ENCODE data around the gene SFTPA1. TPM values are rescaled to one million over a fixed set of nuclear protein-coding genes. Genes with fewer than 3 reads are reported as not detected.

Gene SFTPA1
- total and polyA plus RNA-seq, 9 of the 15 experiments (the other 6 are each of a cell fraction or from before 2014, with no cell fraction given): 0.04 to 3.5 (median 0.08) TPM; not detected in 5

GRCh38 chr10:79628988-79629954 is 18.5 kb downstream of the SFTPA1 start:
- in situ Hi-C loops (cut with MboI): no loop called here
- Histone ChIP-seq H3K27ac (ENCODE audit: extremely low read depth, low read depth, low read length) (no peak overlapping the region), H2AFZ (ENCODE audit: low read depth, low read length) (no peak overlapping the region), H3K4me2 (ENCODE audit: insufficient read depth, low read length) (no peak overlapping the region), H3K4me1 (replicated peaks in 1 of 2; ENCODE audit: control insufficient read depth in 2 of 2, insufficient read depth in 2 of 2, low read length in 2 of 2) (no peaks in the 10 kb centered on the region), H3K27me3 (ENCODE audit: control insufficient read depth in 2 of 2, insufficient read depth in 2 of 2, low read length in 2 of 2) (peaks cover 2 to 7% of the 10 kb centered on the region in 2 experiments; a peak in 2 of 5 replicates), H3K9me1 (ENCODE audit: control insufficient read depth, insufficient read depth, low read length) (no peaks in the 10 kb centered on the region), H3K9ac (ENCODE audit: insufficient read depth in 1 of 2, low read depth in 2 of 2, low read length in 2 of 2) (no peak overlapping the region), H3K9me3 (replicated peaks; ENCODE audit: control insufficient read depth, insufficient read depth, low read depth, low read length) (no peaks in the 10 kb centered on the region), H4K20me1 (replicated peaks; ENCODE audit: control insufficient read depth, insufficient read depth, low read length) (no peaks in the 10 kb centered on the region), H3K79me2 (ENCODE audit: control insufficient read depth, insufficient read depth, low read length) (no peaks in the 10 kb centered on the region), H3K36me3 (ENCODE audit: control insufficient read depth, insufficient read depth, low read length) (no peaks in the 10 kb centered on the region), H3K4me3 (no peak overlapping the region)
- TF ChIP-seq KDM5B (IDR thresholded peaks at IDR 0.05; ENCODE audit: insufficient replicate concordance, low read depth, low read length) (no peak), SPI1 (IDR thresholded peaks at IDR 0.05; ENCODE audit: borderline replicate concordance, low read depth, low read length) (no peak), RFX7 (CRISPR knock-in tag; IDR thresholded peaks at IDR 0.05) (no peak), HDAC3 (IDR thresholded peaks at IDR 0.05; ENCODE audit: borderline replicate concordance, partially characterized antibody) (no peak), PHB2 (IDR thresholded peaks at IDR 0.05; ENCODE audit: low read depth) (no peak), MCM3 (IDR thresholded peaks at IDR 0.05) (no peak), CEBPB (tag; IDR thresholded peaks at IDR 0.05) (no peak), MBD1 (CRISPR knock-in tag; IDR thresholded peaks at IDR 0.05) (no peak), GABPB2 (CRISPR knock-in tag; conservative IDR thresholded peaks at IDR 0.05) (no peak), NCOA6 (IDR thresholded peaks at IDR 0.05) (no peak)
- TF ChIP-seq, protein P1, sequence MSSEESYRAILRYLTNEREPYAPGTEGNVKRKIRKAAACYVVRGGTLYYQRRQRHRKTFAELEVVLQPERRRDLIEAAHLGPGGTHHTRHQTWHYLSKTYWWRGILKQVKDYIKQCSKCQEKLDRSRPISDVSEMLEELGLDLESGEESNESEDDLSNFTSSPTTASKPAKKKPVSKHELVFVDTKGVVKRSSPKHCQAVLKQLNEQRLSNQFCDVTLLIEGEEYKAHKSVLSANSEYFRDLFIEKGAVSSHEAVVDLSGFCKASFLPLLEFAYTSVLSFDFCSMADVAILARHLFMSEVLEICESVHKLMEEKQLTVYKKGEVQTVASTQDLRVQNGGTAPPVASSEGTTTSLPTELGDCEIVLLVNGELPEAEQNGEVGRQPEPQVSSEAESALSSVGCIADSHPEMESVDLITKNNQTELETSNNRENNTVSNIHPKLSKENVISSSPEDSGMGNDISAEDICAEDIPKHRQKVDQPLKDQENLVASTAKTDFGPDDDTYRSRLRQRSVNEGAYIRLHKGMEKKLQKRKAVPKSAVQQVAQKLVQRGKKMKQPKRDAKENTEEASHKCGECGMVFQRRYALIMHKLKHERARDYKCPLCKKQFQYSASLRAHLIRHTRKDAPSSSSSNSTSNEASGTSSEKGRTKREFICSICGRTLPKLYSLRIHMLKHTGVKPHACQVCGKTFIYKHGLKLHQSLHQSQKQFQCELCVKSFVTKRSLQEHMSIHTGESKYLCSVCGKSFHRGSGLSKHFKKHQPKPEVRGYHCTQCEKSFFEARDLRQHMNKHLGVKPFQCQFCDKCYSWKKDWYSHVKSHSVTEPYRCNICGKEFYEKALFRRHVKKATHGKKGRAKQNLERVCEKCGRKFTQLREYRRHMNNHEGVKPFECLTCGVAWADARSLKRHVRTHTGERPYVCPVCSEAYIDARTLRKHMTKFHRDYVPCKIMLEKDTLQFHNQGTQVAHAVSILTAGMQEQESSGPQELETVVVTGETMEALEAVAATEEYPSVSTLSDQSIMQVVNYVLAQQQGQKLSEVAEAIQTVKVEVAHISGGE (CRISPR knock-in tag; IDR thresholded peaks at IDR 0.05): no peak
- ATAC-seq (no peak), DNase-seq (ENCODE audit: extremely low read depth in 1 of 4, low spot score in 3 of 4) (no peak), FAIRE-seq (no peak)
- 0% methylated on average over 9 of the region's 9 CpGs for WGBS (ENCODE audit: insufficient coverage, low coverage, missing lambda C conversion rate)
- CTCF ChIA-PET (ENCODE audit: low intra/inter-chr PET ratio): interaction anchor here (0.6 kb wide), 1 partner anchor 22 kb away, joined by 3 read pairs; no protein-coding TSS in a partner anchor
- intact Hi-C loops (cut with micrococcal nuclease): no loop called here
- no TSS peak for BruUV-seq (replicated peaks)
- POLR2A ChIA-PET: interaction anchor here (0.6 kb wide), 1 partner anchor 32 kb away, joined by 3 read pairs; no protein-coding TSS in a partner anchor

All from K562 (cell line).